SK-N-SH treated with all-trans-retinoic acid at 6 μM for 48 hours (cell line): Measurements from ENCODE around the gene EDAR.

Source experiments
- ZFP30 ChIP-seq: fragments of 450-650 bp; formaldehyde crosslinking; IDR thresholded peaks from 2 replicates; pipeline ENCODE4 v1.5.0; 2022; ENCODE audit warnings: mild to moderate bottlenecking, moderate library complexity
- ZNF70 ChIP-seq: fragments of 450-650 bp; formaldehyde crosslinking; IDR thresholded peaks from 2 replicates; pipeline ENCODE4 v1.5.0; 2020; ENCODE audit warnings: mild to moderate bottlenecking, moderate library complexity
- ZNF8 ChIP-seq: fragments of 450-650 bp; formaldehyde crosslinking; IDR thresholded peaks from 2 replicates; pipeline ENCODE4 v1.5.0; 2020; ENCODE audit warnings: mild to moderate bottlenecking, moderate library complexity

DNA sequence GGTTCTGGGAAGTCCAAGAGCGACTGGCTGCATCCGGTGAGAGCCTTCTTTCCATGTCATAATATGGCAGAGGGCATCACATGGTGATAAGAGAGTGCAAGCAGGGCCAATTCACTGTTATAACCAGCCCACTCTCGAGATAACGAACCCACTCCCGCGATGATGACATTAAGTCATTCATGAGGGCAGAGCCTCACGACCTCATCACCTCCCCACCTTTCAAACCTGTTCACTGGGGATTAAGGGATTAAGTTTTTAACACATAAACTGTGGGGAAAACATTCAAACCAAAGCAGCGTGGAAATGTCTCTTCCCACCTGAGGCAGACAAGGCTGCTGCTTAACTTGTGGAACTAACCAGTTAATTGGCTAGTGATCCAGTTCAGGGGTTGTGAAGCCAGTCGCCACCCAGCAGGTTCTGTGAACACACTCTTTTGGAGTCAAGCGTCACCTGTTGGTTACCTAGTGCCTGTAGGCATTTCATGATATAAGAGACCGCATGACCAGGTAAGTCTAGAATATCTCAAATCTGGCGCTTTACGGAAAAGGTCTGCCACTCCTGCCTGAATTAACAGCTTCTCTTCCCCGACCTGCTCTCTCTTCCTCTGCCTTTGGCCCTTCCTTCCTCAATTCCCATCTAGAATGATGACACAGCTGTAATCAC, 54.3 kb downstream of the EDAR start:
- TF ChIP-seq ZFP30 (CRISPR knock-in tag) (no peak), ZNF8 (CRISPR knock-in tag) (no peak), ZNF70 (CRISPR knock-in tag) (no peak)
